ENCODE results near the gene ZNF664.

The ZNF664 gene

DNA sequence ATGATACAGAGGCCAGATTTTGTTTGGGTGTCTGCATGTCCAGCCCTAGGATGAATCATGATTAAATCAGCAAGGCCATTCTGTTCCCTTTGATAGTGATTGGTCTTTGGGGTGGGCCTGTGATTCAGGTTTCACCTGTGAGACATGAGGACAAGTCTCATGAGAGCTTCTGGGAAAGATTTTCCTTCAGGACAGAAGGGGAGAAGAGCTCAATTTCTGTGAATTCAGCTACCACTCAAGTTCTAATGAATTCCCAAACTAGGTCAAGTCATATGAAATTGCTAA lies 73.4 kb downstream of the ZNF664 start:
- H3K27ac ChIP-seq (ENCODE audit: low read depth, low read length, severe bottlenecking): no peak overlapping the region
- H3K9me3 ChIP-seq (ENCODE audit: control insufficient read depth, low read length): peaks cover 11% of the 10 kb centered on the region
- no peaks in the 10 kb centered on the region for H3K36me3 ChIP-seq (ENCODE audit: control insufficient read depth, insufficient read depth, low read length)
- H3K4me3 ChIP-seq (ENCODE audit: extremely low read depth, insufficient read depth, low read length, poor library complexity, severe bottlenecking): no peak overlapping the region
- H3K4me1 ChIP-seq (ENCODE audit: control insufficient read depth, insufficient read depth, low read length, poor library complexity, severe bottlenecking): peaks cover 7% of the 10 kb centered on the region

DNA sequence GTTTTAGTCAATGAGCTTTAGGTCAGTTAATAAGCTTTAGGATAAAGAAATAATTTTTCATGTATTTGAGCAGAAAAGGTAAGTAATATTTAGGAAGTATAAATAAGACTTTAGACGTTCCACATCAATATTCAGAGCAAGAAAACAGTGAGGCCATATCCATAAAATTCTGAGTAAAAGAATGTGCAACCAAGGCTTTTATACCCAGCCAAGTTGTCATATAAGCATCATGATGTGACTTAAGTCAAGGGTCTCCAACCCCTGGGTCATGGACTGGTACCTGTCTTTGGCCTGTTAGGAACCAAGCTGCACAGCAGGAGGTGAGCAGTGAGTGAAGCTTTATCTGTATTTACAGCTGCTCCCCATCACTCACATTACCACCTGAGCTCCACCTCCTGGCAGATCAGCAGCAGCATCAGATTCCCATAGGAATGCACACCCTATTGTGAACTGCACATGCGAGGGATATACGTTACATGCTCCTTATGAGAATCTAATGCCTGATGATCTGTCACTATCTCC lies 74.1 kb downstream of the ZNF664 start:
- 75 to 83% methylated on average over 2 of the region's 3 CpGs for WGBS, 2 experiments (ENCODE audit: insufficient coverage in 2 of 2)
- peaks cover 7% of the 10 kb centered on the region for H3K4me1 ChIP-seq (ENCODE audit: control insufficient read depth, insufficient read depth, low read length, poor library complexity, severe bottlenecking)
- H3K27ac ChIP-seq (ENCODE audit: low read depth, low read length, severe bottlenecking): no peak overlapping the region
- H3K4me3 ChIP-seq (ENCODE audit: extremely low read depth, insufficient read depth, low read length, poor library complexity, severe bottlenecking): no peak overlapping the region
- H3K36me3 ChIP-seq (ENCODE audit: control insufficient read depth, insufficient read depth, low read length): no peaks in the 10 kb centered on the region
- peaks cover 11% of the 10 kb centered on the region for H3K9me3 ChIP-seq (ENCODE audit: control insufficient read depth, low read length)

DNA sequence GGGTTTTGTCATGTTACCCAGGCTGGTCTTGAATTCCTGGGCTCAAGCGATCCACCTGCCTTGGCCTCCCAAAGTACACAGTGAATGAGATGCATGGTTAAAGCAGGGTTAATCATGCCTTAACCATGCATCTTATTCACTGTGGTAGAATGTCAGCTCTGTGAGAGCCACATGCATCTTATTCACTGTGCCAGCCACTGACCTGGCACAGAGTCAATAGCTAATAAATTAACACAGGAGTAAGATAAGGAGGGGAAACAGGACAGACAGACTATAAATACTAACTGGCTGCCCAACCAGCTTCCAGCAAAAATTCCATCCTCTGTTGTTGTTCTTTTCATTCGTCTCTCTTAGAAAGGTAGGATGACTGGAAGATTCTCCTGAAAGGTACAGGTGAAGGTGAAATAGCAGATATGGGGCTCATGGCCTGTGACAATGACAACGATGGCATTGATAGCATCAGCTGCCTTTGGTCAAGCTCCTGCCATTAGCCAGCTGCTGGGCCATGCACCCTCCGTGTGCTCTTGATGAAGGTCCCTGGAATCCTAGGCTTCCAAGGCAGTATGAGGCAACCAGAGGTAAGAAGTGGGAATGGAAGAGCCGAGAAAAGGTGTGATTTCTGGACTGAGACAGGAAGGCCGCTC lies 76.6 kb downstream of the ZNF664 start:
- Histone ChIP-seq H3K27ac (ENCODE audit: low read depth, low read length, severe bottlenecking) (no peak overlapping the region), H3K4me3 (ENCODE audit: extremely low read depth, insufficient read depth, low read length, poor library complexity, severe bottlenecking) (no peak overlapping the region), H3K9me3 (ENCODE audit: control insufficient read depth, low read length) (peaks cover 11% of the 10 kb centered on the region), H3K4me1 (ENCODE audit: control insufficient read depth, insufficient read depth, low read length, poor library complexity, severe bottlenecking) (peaks cover 7% of the 10 kb centered on the region), H3K36me3 (ENCODE audit: control insufficient read depth, insufficient read depth, low read length) (no peaks in the 10 kb centered on the region)
- WGBS, 2 experiments (ENCODE audit: insufficient coverage in 2 of 2): 88 to 94% methylated on average over 4 to 5 of the region's 6 CpGs

DNA sequence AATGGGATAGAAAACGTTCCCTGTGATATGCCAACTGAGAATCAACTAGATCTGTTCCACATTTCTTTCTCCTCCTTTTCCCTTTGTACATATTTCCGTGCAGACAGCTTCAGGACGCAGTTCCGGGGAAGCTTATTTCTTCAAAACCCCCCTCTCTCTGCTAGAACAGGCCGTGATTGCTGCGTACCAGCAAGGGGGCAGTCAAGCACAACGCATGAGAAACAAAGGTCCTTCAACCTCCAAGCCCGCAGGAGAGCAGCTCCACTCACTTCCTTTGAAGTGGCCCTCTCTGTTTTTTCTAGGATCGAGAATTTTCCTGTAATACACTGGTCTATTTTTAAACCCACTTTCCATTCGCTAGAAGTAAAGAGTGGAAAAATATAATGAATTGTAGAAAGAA lies 80.8 kb downstream of the ZNF664 start:
- H3K4me3 ChIP-seq (ENCODE audit: extremely low read depth, insufficient read depth, low read length, poor library complexity, severe bottlenecking): no peak overlapping the region
- no peak overlapping the region for H3K27ac ChIP-seq (ENCODE audit: low read depth, low read length, severe bottlenecking)
- WGBS, 2 experiments (ENCODE audit: insufficient coverage in 2 of 2): 24 to 31% methylated on average over 4 of the region's 10 CpGs

DNA sequence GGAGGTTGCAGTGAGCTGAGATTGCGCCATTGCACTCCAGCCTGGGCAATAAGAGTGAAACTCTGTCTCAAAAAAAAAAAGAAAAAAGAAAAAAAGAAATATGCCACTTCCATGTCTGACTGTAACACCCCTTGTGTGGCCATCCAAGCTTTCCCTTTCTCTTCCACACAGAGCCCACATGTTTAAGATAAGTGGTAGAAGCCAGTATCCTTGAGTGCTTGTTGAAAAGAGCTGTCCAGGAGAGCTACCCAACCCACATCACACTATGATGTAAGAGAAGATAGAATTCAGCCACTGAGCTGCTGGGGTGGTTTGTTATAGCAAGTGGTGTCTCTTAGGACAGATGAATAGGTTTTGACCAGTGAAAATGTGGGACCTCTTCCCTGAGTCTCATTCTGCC lies 82.1 kb downstream of the ZNF664 start:
- H3K4me3 ChIP-seq (ENCODE audit: extremely low read depth, insufficient read depth, low read length, poor library complexity, severe bottlenecking): no peak overlapping the region
- H3K4me1 ChIP-seq (ENCODE audit: control insufficient read depth, insufficient read depth, low read length, poor library complexity, severe bottlenecking): no peaks in the 10 kb centered on the region
- no peak overlapping the region for H3K27ac ChIP-seq (ENCODE audit: low read depth, low read length, severe bottlenecking)
- no CpG with 5 or more reads among the region's 1 CpG for WGBS, 2 experiments (ENCODE audit: insufficient coverage in 2 of 2)
- H3K36me3 ChIP-seq (ENCODE audit: control insufficient read depth, insufficient read depth, low read length): no peaks in the 10 kb centered on the region
- no peaks in the 10 kb centered on the region for H3K9me3 ChIP-seq (ENCODE audit: control insufficient read depth, low read length)

More for the DNA sequence above, 80.8 kb downstream of the ZNF664 start:
- H3K36me3 ChIP-seq (ENCODE audit: control insufficient read depth, insufficient read depth, low read length): no peaks in the 10 kb centered on the region
- H3K9me3 ChIP-seq (ENCODE audit: control insufficient read depth, low read length): no peaks in the 10 kb centered on the region
- H3K4me1 ChIP-seq (ENCODE audit: control insufficient read depth, insufficient read depth, low read length, poor library complexity, severe bottlenecking): no peaks in the 10 kb centered on the region

DNA sequence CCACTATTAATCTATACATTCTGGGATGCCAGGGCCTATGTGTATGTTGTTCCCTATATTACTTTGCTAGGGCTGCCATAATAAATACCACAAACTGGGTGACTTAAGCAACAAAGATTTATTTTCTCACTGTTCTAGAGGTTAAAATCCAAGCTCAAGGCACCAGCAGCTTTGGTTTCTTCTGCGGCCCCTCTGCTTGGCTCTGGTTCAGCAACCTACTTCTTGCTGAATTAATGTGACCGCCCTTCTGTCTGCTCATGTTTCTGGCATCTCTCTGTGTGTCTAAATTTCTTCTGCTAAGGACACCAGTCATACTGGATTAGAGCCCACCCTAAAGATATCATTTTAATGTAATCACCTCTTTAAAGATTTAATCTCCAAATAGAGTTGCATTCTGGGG lies 84.7 kb downstream of the ZNF664 start:
- Histone ChIP-seq H3K36me3 (ENCODE audit: control insufficient read depth, insufficient read depth, low read length) (no peaks in the 10 kb centered on the region), H3K4me3 (ENCODE audit: extremely low read depth, insufficient read depth, low read length, poor library complexity, severe bottlenecking) (no peak overlapping the region), H3K4me1 (ENCODE audit: control insufficient read depth, insufficient read depth, low read length, poor library complexity, severe bottlenecking) (no peaks in the 10 kb centered on the region), H3K27ac (ENCODE audit: low read depth, low read length, severe bottlenecking) (no peak overlapping the region), H3K9me3 (ENCODE audit: control insufficient read depth, low read length) (no peaks in the 10 kb centered on the region)
- 90 to 92% methylated on average over 1 to 2 of the region's 2 CpGs for WGBS, 2 experiments (ENCODE audit: insufficient coverage in 2 of 2)

DNA sequence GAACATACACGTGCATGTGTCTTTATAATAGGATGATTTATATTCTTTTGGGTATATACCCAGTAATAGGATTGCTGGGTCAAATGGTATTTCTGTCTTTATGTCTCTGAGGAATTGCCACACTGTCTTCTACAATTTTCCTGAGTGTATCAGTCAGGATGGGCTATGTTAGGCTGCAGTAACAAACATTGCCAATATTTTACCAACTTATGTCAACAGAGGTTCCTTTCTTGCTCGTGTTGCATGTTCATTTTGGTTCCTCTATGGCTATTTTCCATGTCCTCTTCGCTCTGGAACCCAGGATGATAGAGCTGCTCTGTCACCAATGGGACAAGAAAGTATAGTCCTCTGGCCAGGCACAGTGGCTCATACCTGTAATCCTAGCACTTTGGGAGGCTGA lies 86.7 kb downstream of the ZNF664 start:
- H3K36me3 ChIP-seq (ENCODE audit: control insufficient read depth, insufficient read depth, low read length): no peaks in the 10 kb centered on the region
- H3K27ac ChIP-seq (ENCODE audit: low read depth, low read length, severe bottlenecking): no peak overlapping the region
- no peaks in the 10 kb centered on the region for H3K9me3 ChIP-seq (ENCODE audit: control insufficient read depth, low read length)
- no peak overlapping the region for H3K4me3 ChIP-seq (ENCODE audit: extremely low read depth, insufficient read depth, low read length, poor library complexity, severe bottlenecking)
- H3K4me1 ChIP-seq (ENCODE audit: control insufficient read depth, insufficient read depth, low read length, poor library complexity, severe bottlenecking): no peaks in the 10 kb centered on the region
- 91 to 95% methylated on average over 2 to 3 of the region's 3 CpGs for WGBS, 2 experiments (ENCODE audit: insufficient coverage in 2 of 2)
